ENCODE data around the gene SIPA1L3.

- no peak for TF ChIP-seq MAFF (IDR thresholded peaks at IDR 0.05; ENCODE audit: low read depth, low read length)
- TF ChIP-seq HOMEZ (CRISPR knock-in tag; IDR thresholded peaks at IDR 0.05; ENCODE audit: low read depth) = no peak
- TF ChIP-seq CHD2 (IDR thresholded peaks at IDR 0.05; ENCODE audit: low read depth, low read length) = no peak
- no peak for TF ChIP-seq ZNF441 (CRISPR knock-in tag; IDR thresholded peaks at IDR 0.05; ENCODE audit: borderline replicate concordance)
- TF ChIP-seq CEBPZ (IDR thresholded peaks at IDR 0.05; ENCODE audit: low read length) = no peak
- no peak for TF ChIP-seq RERE (CRISPR knock-in tag; IDR thresholded peaks at IDR 0.05; ENCODE audit: low read depth)
Observed at GRCh38 chr19:37981785-37982475, 74.9 kb downstream of the SIPA1L3 start.
